ENCODE measurements around the gene DONSON.

Gene DONSON

DNA sequence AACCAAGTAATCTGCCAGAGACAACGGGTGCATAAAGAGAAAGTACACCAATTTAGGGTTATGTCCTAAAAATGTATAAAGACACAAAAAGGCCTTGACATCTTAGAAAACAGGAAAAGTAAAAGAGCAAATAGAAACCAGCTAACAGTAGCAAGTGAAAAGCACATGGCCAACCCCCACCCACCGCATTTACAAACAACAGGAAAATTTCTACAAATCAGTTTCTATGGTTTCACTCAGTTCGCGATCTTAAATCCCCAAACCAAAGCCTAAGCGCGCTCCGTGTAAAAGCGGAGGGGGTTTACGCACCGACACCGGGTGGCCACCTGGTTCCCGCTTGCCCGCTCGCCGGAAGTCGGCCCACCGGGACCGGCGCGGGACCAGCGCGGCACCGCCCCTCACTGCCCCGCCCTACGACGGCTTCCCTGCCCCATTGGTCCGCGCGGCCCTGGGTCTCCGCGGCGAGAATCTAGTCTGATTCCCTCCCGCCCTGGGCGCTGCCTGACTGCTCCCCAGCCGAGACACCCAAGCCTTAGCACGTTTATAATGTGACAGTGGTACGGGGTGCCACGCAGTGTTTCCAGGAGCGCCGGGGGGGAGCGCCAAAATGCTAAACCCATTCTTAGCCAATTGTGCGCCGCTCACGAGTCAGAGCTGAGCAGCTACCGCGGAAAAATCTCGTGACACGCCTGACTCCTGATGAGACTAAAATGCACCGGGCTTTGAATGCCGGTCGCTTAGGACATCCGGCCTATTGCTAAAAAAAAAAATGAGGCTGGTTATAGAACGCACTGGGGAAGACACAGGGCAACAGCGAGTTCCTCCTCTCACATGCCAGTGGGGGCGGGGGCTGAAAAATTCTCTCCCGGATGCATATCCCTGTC is 46.5 kb downstream of the DONSON start, which contains the start of gene GART:
Gene GART, minus strand, starts transcription at position 362 of the 884 bp plus-strand sequence. CDS start 2,802 bp downstream, outside the sequence.
- Histone ChIP-seq H3K36me3 (ENCODE audit: low read depth) (peaks cover 81% of the 10 kb centered on the region), H3K27ac (ENCODE audit: poor library complexity, severe bottlenecking) (peak within 1 kb of the TSS; percentile 89), H3K4me1 (ENCODE audit: insufficient read depth, poor library complexity, severe bottlenecking) (peaks cover 29% of the 10 kb centered on the region), H3K9me3 (ENCODE audit: severe bottlenecking) (no peaks in the 10 kb centered on the region), H3K27me3 (ENCODE audit: insufficient read depth, poor library complexity, severe bottlenecking) (no peaks in the 10 kb centered on the region), H3K4me3 (ENCODE audit: severe bottlenecking) (peak within 1 kb of the TSS; percentile 67)
- TF ChIP-seq, protein P1, sequence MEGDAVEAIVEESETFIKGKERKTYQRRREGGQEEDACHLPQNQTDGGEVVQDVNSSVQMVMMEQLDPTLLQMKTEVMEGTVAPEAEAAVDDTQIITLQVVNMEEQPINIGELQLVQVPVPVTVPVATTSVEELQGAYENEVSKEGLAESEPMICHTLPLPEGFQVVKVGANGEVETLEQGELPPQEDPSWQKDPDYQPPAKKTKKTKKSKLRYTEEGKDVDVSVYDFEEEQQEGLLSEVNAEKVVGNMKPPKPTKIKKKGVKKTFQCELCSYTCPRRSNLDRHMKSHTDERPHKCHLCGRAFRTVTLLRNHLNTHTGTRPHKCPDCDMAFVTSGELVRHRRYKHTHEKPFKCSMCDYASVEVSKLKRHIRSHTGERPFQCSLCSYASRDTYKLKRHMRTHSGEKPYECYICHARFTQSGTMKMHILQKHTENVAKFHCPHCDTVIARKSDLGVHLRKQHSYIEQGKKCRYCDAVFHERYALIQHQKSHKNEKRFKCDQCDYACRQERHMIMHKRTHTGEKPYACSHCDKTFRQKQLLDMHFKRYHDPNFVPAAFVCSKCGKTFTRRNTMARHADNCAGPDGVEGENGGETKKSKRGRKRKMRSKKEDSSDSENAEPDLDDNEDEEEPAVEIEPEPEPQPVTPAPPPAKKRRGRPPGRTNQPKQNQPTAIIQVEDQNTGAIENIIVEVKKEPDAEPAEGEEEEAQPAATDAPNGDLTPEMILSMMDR (IDR thresholded peaks at IDR 0.05; ENCODE audit: poor library complexity, severe bottlenecking), result no peak
- DNase-seq (ENCODE audit: low spot score) (peak; percentile 84), ATAC-seq (ENCODE audit: low read depth) (peak; percentile 71)

DNA sequence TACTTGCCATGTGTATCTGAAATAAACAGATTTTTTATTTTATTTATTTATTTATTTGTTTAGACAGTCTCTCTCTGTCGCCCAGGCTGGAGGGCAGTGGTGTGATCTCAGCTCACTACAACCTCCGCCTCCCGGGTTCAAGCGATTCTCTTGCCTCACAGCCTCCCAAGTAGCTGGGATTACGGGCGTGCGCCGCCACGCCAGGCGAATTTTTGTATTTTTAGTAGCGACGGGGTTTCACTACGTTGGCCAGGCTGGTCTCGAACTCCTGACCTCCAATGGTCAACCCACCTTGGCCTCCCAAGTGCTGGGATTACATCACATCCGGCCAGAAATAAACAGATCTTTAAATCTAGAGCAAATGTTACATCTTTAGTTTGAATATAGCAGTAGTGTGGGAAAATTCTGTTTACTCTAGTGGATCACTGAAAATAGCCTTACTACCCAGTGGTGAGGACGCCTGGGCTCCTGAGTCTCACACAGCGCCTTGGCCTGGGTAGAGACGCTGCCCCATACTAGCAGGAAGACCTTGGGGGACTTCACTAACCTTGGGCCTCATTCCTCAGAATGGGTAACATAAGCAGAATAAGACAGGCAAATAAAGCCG is 47.3 kb downstream of the DONSON start:
- TF ChIP-seq, protein P1 (IDR thresholded peaks at IDR 0.05; ENCODE audit: poor library complexity, severe bottlenecking), result no peak
- DNase-seq (ENCODE audit: low spot score), result no peak
- Histone ChIP-seq H3K36me3 (ENCODE audit: low read depth) (peaks cover 81% of the 10 kb centered on the region), H3K27me3 (ENCODE audit: insufficient read depth, poor library complexity, severe bottlenecking) (no peaks in the 10 kb centered on the region), H3K27ac (ENCODE audit: poor library complexity, severe bottlenecking) (peak overlapping the region; percentile 89), H3K4me3 (ENCODE audit: severe bottlenecking) (peak overlapping the region; percentile 67), H3K9me3 (ENCODE audit: severe bottlenecking) (no peaks in the 10 kb centered on the region), H3K4me1 (ENCODE audit: insufficient read depth, poor library complexity, severe bottlenecking) (peaks cover 29% of the 10 kb centered on the region)
- ATAC-seq (ENCODE audit: low read depth), result no peak

DNA sequence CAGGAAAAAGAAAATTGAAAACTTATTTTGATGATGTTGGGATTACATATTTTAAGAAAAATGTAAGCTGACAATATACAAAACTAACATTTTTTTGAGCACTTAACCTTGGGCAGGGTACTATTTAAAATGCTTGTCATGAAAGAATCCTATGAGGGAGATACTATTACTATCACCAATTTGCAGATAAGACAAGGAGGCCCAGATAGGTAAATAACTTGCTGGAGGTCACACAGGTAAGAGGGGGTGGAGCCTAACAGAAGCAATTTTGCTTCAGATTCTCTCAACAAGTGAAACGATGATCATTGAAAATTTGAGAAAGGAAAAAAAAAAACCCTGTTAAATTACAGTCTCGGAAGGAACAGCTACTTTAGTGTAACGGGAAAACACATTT is 47.8 kb downstream of the DONSON start:
- DNase-seq (ENCODE audit: low spot score) (no peak), ATAC-seq (ENCODE audit: low read depth) (no peak)
- Histone ChIP-seq H3K36me3 (ENCODE audit: low read depth) (peaks cover 81% of the 10 kb centered on the region), H3K27me3 (ENCODE audit: insufficient read depth, poor library complexity, severe bottlenecking) (no peaks in the 10 kb centered on the region), H3K27ac (ENCODE audit: poor library complexity, severe bottlenecking) (peak overlapping the region; percentile 89), H3K4me3 (ENCODE audit: severe bottlenecking) (peak overlapping the region; percentile 67), H3K4me1 (ENCODE audit: insufficient read depth, poor library complexity, severe bottlenecking) (peaks cover 25% of the 10 kb centered on the region), H3K9me3 (ENCODE audit: severe bottlenecking) (no peaks in the 10 kb centered on the region)
- TF ChIP-seq, protein P1 (IDR thresholded peaks at IDR 0.05; ENCODE audit: poor library complexity, severe bottlenecking), result no peak

DNA sequence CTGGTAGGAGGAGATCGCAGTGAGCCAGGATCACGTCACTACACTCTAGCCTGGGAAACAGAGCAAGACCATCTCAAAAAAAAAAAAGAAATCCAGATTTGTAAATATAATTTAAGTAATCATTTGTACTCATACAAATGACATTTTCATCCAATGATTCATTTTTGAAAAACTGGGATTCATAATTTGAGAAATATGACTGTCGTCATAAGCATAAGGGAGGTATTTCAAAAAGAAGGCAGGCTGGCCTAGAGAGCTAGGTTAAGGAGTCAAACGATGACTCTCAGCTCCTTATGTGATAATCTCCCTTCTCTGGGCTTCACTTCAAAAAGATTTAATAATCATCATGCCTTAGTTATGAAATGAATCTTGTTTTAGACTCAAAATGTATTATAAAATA is 48.9 kb downstream of the DONSON start:
- peaks cover 81% of the 10 kb centered on the region for H3K36me3 ChIP-seq (ENCODE audit: low read depth)

More for the DNA sequence above, 48.9 kb downstream of the DONSON start:
- Histone ChIP-seq H3K4me1 (ENCODE audit: insufficient read depth, poor library complexity, severe bottlenecking) (peaks cover 15% of the 10 kb centered on the region), H3K4me3 (ENCODE audit: severe bottlenecking) (no peak overlapping the region), H3K9me3 (ENCODE audit: severe bottlenecking) (no peaks in the 10 kb centered on the region), H3K27me3 (ENCODE audit: insufficient read depth, poor library complexity, severe bottlenecking) (no peaks in the 10 kb centered on the region), H3K27ac (ENCODE audit: poor library complexity, severe bottlenecking) (no peak overlapping the region)
- ATAC-seq (ENCODE audit: low read depth), result no peak
- DNase-seq (ENCODE audit: low spot score), result no peak
- TF ChIP-seq, protein P1 (IDR thresholded peaks at IDR 0.05; ENCODE audit: poor library complexity, severe bottlenecking), result no peak

Measured in RWPE2 (cell line).